ENCODE data around the gene LRRC38. TPM values are rescaled to one million over a fixed set of nuclear protein-coding genes. Genes with fewer than 3 reads are reported as not detected.

Gene LRRC38
- total RNA-seq, 2 experiments from 2014 or later, result not detected

DNA sequence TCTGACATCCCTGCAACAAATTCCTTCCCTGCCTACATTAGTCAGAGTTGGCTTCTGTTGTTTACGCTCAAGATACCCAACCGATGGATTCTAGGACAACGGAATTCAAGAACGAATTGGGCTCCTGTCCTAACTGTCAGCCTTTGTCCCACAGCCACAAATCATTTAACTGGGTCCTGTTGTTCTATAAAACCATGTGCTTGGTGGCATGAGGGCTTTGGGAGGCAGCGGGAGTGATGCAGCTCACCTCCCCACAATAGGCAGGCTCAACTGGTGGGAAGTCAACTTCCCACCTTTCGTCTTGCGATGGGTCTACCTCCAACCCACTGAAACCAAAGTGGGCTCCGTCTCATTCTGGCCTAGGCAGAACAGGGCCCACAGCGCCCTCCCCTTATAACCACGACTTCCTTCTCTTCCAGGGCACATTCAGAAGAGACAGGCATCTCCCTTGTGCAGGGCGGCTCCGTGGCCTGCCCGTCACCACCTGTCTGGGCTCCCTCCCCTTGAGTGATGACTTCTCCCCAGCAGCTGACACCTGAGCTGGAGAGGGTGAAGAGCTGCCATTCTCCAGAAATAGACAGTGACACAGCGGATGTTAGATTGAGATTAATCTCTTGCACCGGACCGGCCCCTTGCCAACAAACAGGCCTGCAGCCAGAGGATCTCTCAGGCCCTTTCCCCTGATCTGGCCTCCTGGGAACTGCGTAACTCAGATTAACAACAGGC is 26.5 kb downstream of the LRRC38 start:
- intact Hi-C loops (cut with micrococcal nuclease), result no loop called here
- Mint-ChIP-seq H3K36me3 (no peaks in the 10 kb centered on the region), H3K27me3 (peaks cover 10% of the 10 kb centered on the region), H3K4me3 (no peak overlapping the region), H3K9me3 (no peaks in the 10 kb centered on the region), H3K27ac (no peak overlapping the region), H3K4me1 (ENCODE audit: low read depth) (no peaks in the 10 kb centered on the region)
- no peak for DNase-seq
- CTCF ChIA-PET, result no interaction called here
- POLR2A ChIA-PET, result no interaction called here

GRCh38 chr1:13483946-13484345 is 29.9 kb downstream of the LRRC38 start:
- Mint-ChIP-seq H3K27ac (no peak overlapping the region), H3K27me3 (peaks cover 6% of the 10 kb centered on the region), H3K4me1 (ENCODE audit: low read depth) (peaks cover 5% of the 10 kb centered on the region), H3K4me3 (no peak overlapping the region), H3K9me3 (no peaks in the 10 kb centered on the region), H3K36me3 (no peaks in the 10 kb centered on the region)
- intact Hi-C loops (cut with micrococcal nuclease), result no loop called here
- ChIA-PET POLR2A (no interaction called here), CTCF (no interaction called here)
- no peak for DNase-seq

- POLR2A ChIA-PET, result no interaction called here
- H3K4me3 Mint-ChIP-seq, result no peak overlapping the region
- H3K27me3 Mint-ChIP-seq, result peaks cover 6% of the 10 kb centered on the region
- CTCF ChIA-PET, result no interaction called here
- H3K36me3 Mint-ChIP-seq, result no peaks in the 10 kb centered on the region
- no peak overlapping the region for H3K27ac Mint-ChIP-seq
- no peak for DNase-seq
- H3K9me3 Mint-ChIP-seq, result no peaks in the 10 kb centered on the region
- intact Hi-C loops (cut with micrococcal nuclease), result no loop called here
- peaks cover 5% of the 10 kb centered on the region for H3K4me1 Mint-ChIP-seq (ENCODE audit: low read depth)
Observed at GRCh38 chr1:13482600-13482999, 31.2 kb downstream of the LRRC38 start.

DNA sequence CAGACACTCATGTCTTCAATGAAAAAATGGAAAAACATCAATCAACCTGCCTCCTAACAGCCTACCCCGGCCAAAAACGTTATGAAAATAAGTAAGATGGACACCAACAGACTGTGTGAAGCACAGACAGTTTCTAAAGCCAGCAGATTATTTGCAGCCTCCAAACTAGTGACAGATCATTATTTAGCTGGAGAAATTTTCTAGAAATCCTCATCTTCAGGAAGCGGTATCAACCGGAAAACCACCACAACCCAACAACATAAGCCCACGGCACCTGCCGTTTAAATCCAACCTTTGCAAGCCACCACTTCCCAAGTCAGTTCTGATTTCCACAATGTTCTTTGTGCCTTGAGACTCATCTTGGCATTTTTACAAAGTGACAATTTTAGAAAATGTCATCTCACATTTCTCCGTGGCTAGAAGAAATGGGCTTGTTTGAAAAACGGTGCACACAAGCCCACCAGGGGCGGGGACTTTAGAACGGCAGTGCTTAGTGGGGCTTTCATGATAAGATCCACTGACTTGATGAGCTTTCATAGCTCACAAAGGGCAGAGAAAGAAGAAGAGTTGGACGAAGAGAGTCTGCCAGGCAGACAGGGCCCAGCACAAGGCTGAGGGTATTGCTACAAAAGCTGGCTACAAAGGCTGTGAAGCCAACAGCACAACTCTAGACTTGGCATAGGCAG is 34.5 kb downstream of the LRRC38 start:
- intact Hi-C loops (cut with micrococcal nuclease), result no loop called here
- Mint-ChIP-seq H3K4me3 (no peak overlapping the region), H3K36me3 (no peaks in the 10 kb centered on the region), H3K27me3 (peaks cover 5% of the 10 kb centered on the region), H3K9me3 (peaks cover 7% of the 10 kb centered on the region), H3K4me1 (ENCODE audit: low read depth) (peaks cover 5% of the 10 kb centered on the region), H3K27ac (no peak overlapping the region)
- ChIA-PET POLR2A (no interaction called here), CTCF (no interaction called here)
- no peak for DNase-seq

- Mint-ChIP-seq H3K27me3 (peaks cover 5% of the 10 kb centered on the region), H3K4me3 (no peak overlapping the region), H3K27ac (no peak overlapping the region), H3K36me3 (no peaks in the 10 kb centered on the region), H3K9me3 (peaks cover 7% of the 10 kb centered on the region), H3K4me1 (ENCODE audit: low read depth) (peaks cover 5% of the 10 kb centered on the region)
- no peak for DNase-seq
- ChIA-PET POLR2A (no interaction called here), CTCF (no interaction called here)
- intact Hi-C loops (cut with micrococcal nuclease), result no loop called here
Observed at GRCh38 chr1:13478692-13479091, 35.1 kb downstream of the LRRC38 start.

GRCh38 chr1:13469343-13469742 is 44.5 kb downstream of the LRRC38 start:
- no peaks in the 10 kb centered on the region for H3K9me3 Mint-ChIP-seq
- CTCF ChIA-PET, result no interaction called here
- intact Hi-C loops (cut with micrococcal nuclease), result no loop called here
- no peaks in the 10 kb centered on the region for H3K4me1 Mint-ChIP-seq (ENCODE audit: low read depth)
- H3K36me3 Mint-ChIP-seq, result no peaks in the 10 kb centered on the region
- DNase-seq, result no peak
- H3K27me3 Mint-ChIP-seq, result peaks cover 2% of the 10 kb centered on the region
- H3K4me3 Mint-ChIP-seq, result no peak overlapping the region
- no peak overlapping the region for H3K27ac Mint-ChIP-seq
- POLR2A ChIA-PET, result no interaction called here

GRCh38 chr1:13465515-13465914 is 48.3 kb downstream of the LRRC38 start:
- ChIA-PET CTCF (no interaction called here), POLR2A (no interaction called here)
- no peak overlapping the region for H3K4me3 Mint-ChIP-seq
- no peak for DNase-seq
- H3K27me3 Mint-ChIP-seq, result peaks cover 2% of the 10 kb centered on the region
- no peaks in the 10 kb centered on the region for H3K4me1 Mint-ChIP-seq (ENCODE audit: low read depth)
- H3K36me3 Mint-ChIP-seq, result no peaks in the 10 kb centered on the region
- no peak overlapping the region for H3K27ac Mint-ChIP-seq
- intact Hi-C loops (cut with micrococcal nuclease), result no loop called here
- no peaks in the 10 kb centered on the region for H3K9me3 Mint-ChIP-seq

- POLR2A ChIA-PET, result no interaction called here
- H3K4me1 Mint-ChIP-seq (ENCODE audit: low read depth), result no peaks in the 10 kb centered on the region
- CTCF ChIA-PET, result no interaction called here
- no peak overlapping the region for H3K27ac Mint-ChIP-seq
- H3K9me3 Mint-ChIP-seq, result no peaks in the 10 kb centered on the region
- H3K36me3 Mint-ChIP-seq, result no peaks in the 10 kb centered on the region
- no peak overlapping the region for H3K4me3 Mint-ChIP-seq
- no peak for DNase-seq
- intact Hi-C loops (cut with micrococcal nuclease), result no loop called here
- no peaks in the 10 kb centered on the region for H3K27me3 Mint-ChIP-seq
Observed at GRCh38 chr1:13462682-13463081, 51.1 kb downstream of the LRRC38 start.

DNA sequence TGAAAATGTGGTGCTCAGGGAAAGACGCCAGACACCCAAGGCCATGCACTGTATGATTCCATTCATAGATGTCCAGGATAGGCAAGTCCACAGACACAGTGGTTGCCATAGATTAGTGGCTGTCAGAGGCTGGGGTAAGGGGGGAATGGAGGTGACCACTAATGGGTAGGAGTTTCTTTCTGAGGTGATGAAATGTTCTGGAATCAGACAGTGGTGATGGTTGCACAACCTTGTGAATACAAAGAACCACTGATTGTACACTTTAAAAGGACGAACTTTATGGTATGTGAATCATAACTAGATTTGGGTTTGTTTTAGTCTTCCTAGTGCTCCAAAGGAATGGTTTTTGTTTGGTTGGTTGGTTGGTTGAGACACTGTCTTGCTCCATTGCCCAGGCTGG is 51.8 kb downstream of the LRRC38 start:
- DNase-seq, result no peak
- H3K27ac Mint-ChIP-seq, result no peak overlapping the region
- H3K4me1 Mint-ChIP-seq (ENCODE audit: low read depth), result no peaks in the 10 kb centered on the region
- no peaks in the 10 kb centered on the region for H3K9me3 Mint-ChIP-seq
- POLR2A ChIA-PET, result no interaction called here
- H3K4me3 Mint-ChIP-seq, result no peak overlapping the region
- H3K36me3 Mint-ChIP-seq, result no peaks in the 10 kb centered on the region
- CTCF ChIA-PET, result no interaction called here
- no peaks in the 10 kb centered on the region for H3K27me3 Mint-ChIP-seq
- intact Hi-C loops (cut with micrococcal nuclease), result no loop called here

DNA sequence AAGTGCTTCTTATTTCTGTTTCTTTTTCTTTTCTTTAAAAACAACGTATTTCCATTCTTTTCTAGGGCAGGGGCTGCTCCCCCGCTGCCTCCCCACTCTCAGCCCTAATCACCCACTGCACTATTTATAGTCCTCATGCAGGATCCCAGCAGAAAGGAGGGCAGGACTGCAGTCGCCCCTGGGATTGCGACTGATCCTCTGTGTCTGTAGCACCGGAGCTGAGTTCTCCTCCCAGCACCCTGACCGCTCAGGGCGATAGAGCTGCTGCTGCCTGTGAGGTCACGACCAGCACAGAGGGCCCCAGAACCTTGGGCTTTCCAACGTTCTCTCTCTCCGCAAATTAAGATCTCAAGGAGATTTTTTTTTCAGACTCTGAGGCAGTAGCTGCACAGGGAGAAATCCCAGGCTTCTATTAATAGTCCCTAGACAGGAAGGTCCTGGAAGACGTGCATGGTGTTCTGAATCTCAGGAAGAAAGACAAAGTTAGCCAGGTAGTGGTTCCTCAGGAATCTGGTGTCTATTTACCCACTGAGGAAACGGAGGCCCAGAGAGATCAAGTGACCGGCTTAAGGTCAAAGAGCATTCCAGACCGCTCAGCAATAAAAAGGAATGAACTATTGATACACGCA is 56.8 kb downstream of the LRRC38 start:
- DNase-seq, result no peak
- Mint-ChIP-seq H3K27me3 (peaks cover 5% of the 10 kb centered on the region), H3K9me3 (no peaks in the 10 kb centered on the region), H3K4me1 (ENCODE audit: low read depth) (no peaks in the 10 kb centered on the region), H3K36me3 (no peaks in the 10 kb centered on the region), H3K27ac (no peak overlapping the region), H3K4me3 (no peak overlapping the region)
- ChIA-PET POLR2A (no interaction called here), CTCF (no interaction called here)
- intact Hi-C loops (cut with micrococcal nuclease), result no loop called here

GRCh38 chr1:13451399-13451965 is 62.3 kb downstream of the LRRC38 start:
- Mint-ChIP-seq H3K27ac (no peak overlapping the region), H3K9me3 (no peaks in the 10 kb centered on the region), H3K4me3 (no peak overlapping the region), H3K27me3 (peaks cover 5% of the 10 kb centered on the region), H3K4me1 (ENCODE audit: low read depth) (no peaks in the 10 kb centered on the region), H3K36me3 (no peaks in the 10 kb centered on the region)
- ChIA-PET POLR2A (no interaction called here), CTCF (interaction anchor here (1.0 kb wide), 1 partner anchor 222 kb away, joined by 3 read pairs; no protein-coding TSS in a partner anchor)
- no peak for DNase-seq
- intact Hi-C loops (cut with micrococcal nuclease), result no loop called here

- Mint-ChIP-seq H3K4me3 (no peak overlapping the region), H3K36me3 (no peaks in the 10 kb centered on the region), H3K4me1 (ENCODE audit: low read depth) (no peaks in the 10 kb centered on the region), H3K9me3 (no peaks in the 10 kb centered on the region), H3K27me3 (peaks cover 2% of the 10 kb centered on the region), H3K27ac (no peak overlapping the region)
- intact Hi-C loops (cut with micrococcal nuclease), result no loop called here
- no peak for DNase-seq
- POLR2A ChIA-PET, result no interaction called here
- CTCF ChIA-PET, result no interaction called here
Observed at GRCh38 chr1:13450204-13450603, 63.6 kb downstream of the LRRC38 start.

Data from activated CD4-positive, alpha-beta memory T cell treated with anti-CD3 and anti-CD28 coated beads for 36 hours (primary cell).